Measurements from ENCODE around the gene HIVEP3. TPM values are rescaled to one million over a fixed set of nuclear protein-coding genes. Genes with fewer than 3 reads are reported as not detected.
A peak's percentile ranks its signal among the peaks of the same experiment; 100 is the strongest.

HIVEP3 gene
- total RNA-seq, 1 experiment from 2014 or later = 2.8 TPM

- Histone ChIP-seq H3K27ac (no peak overlapping the region), H3K9me3 (replicated peaks) (no peaks in the 10 kb centered on the region), H3K36me3 (no peaks in the 10 kb centered on the region), H3K27me3 (no peaks in the 10 kb centered on the region), H3K4me1 (no peaks in the 10 kb centered on the region), H3K4me3 (no peak overlapping the region)
- no peak for DNase-seq
Observed at GRCh38 chr1:41819843-41820242, 98.9 kb downstream of the HIVEP3 start.

- Histone ChIP-seq H3K36me3 (no peaks in the 10 kb centered on the region), H3K27ac (no peak overlapping the region), H3K27me3 (no peaks in the 10 kb centered on the region), H3K4me1 (no peaks in the 10 kb centered on the region), H3K9me3 (replicated peaks) (no peaks in the 10 kb centered on the region), H3K4me3 (no peak overlapping the region)
- no peak for DNase-seq
Observed at GRCh38 chr1:41819069-41819468, 99.7 kb downstream of the HIVEP3 start.

GRCh38 chr1:41816061-41816460 is 102.7 kb downstream of the HIVEP3 start:
- no peaks in the 10 kb centered on the region; the same call in 1 of the 2 replicates for H3K4me1 ChIP-seq
- no peaks in the 10 kb centered on the region for H3K9me3 ChIP-seq (replicated peaks)
- no peaks in the 10 kb centered on the region for H3K36me3 ChIP-seq

GRCh38 chr1:41813755-41814745 is 104.7 kb downstream of the HIVEP3 start:
- H3K9me3 ChIP-seq (replicated peaks) = no peaks in the 10 kb centered on the region
- no peak overlapping the region for H3K4me3 ChIP-seq
- no peaks in the 10 kb centered on the region for H3K27me3 ChIP-seq
- no peaks in the 10 kb centered on the region; the same call in 1 of the 2 replicates for H3K4me1 ChIP-seq
- no peaks in the 10 kb centered on the region for H3K36me3 ChIP-seq
- no peak overlapping the region for H3K27ac ChIP-seq
- DNase-seq = no peak

More at GRCh38 chr1:41816061-41816460, 102.7 kb downstream of the HIVEP3 start:
- Histone ChIP-seq H3K27ac (no peak overlapping the region), H3K4me3 (no peak overlapping the region), H3K27me3 (no peaks in the 10 kb centered on the region)
- DNase-seq = no peak

GRCh38 chr1:41813226-41813625 is 105.5 kb downstream of the HIVEP3 start:
- Histone ChIP-seq H3K27ac (no peak overlapping the region), H3K4me1 (no peaks in the 10 kb centered on the region; the same call in 1 of the 2 replicates), H3K27me3 (no peaks in the 10 kb centered on the region), H3K4me3 (no peak overlapping the region), H3K9me3 (replicated peaks) (no peaks in the 10 kb centered on the region), H3K36me3 (no peaks in the 10 kb centered on the region)
- DNase-seq = peak in 1 of 2 experiments; percentile 22

- Histone ChIP-seq H3K27me3 (no peaks in the 10 kb centered on the region), H3K4me1 (no peaks in the 10 kb centered on the region; the same call in 1 of the 2 replicates), H3K4me3 (no peak overlapping the region), H3K27ac (no peak overlapping the region), H3K9me3 (replicated peaks) (no peaks in the 10 kb centered on the region), H3K36me3 (no peaks in the 10 kb centered on the region)
- no peak for DNase-seq
Observed at GRCh38 chr1:41812453-41812852, 106.3 kb downstream of the HIVEP3 start.

- Histone ChIP-seq H3K36me3 (no peaks in the 10 kb centered on the region), H3K9me3 (replicated peaks) (no peaks in the 10 kb centered on the region), H3K27ac (no peak overlapping the region), H3K4me3 (no peak overlapping the region), H3K4me1 (no peaks in the 10 kb centered on the region; the same call in 1 of the 2 replicates), H3K27me3 (no peaks in the 10 kb centered on the region)
- peak; percentile 36 to 78 for DNase-seq
Observed at GRCh38 chr1:41812051-41812450, 106.7 kb downstream of the HIVEP3 start.

- Histone ChIP-seq H3K4me3 (no peak overlapping the region), H3K9me3 (replicated peaks) (no peaks in the 10 kb centered on the region), H3K36me3 (no peaks in the 10 kb centered on the region), H3K27ac (no peak overlapping the region), H3K27me3 (no peaks in the 10 kb centered on the region), H3K4me1 (no peaks in the 10 kb centered on the region; the same call in 1 of the 2 replicates)
- DNase-seq = no peak
Observed at GRCh38 chr1:41811051-41811795, 107.5 kb downstream of the HIVEP3 start.

- DNase-seq = peak; percentile 65 to 79
- H3K4me3 ChIP-seq = no peak overlapping the region
- H3K4me1 ChIP-seq = no peaks in the 10 kb centered on the region; the same call in 1 of the 2 replicates
- no peaks in the 10 kb centered on the region for H3K27me3 ChIP-seq
- H3K27ac ChIP-seq = no peak overlapping the region
- no peaks in the 10 kb centered on the region for H3K36me3 ChIP-seq
- no peaks in the 10 kb centered on the region for H3K9me3 ChIP-seq (replicated peaks)
Observed at GRCh38 chr1:41810446-41810845, 108.3 kb downstream of the HIVEP3 start.

GRCh38 chr1:41809692-41810091 is 109.0 kb downstream of the HIVEP3 start:
- Histone ChIP-seq H3K4me3 (no peak overlapping the region), H3K36me3 (no peaks in the 10 kb centered on the region), H3K27me3 (no peaks in the 10 kb centered on the region), H3K9me3 (replicated peaks) (no peaks in the 10 kb centered on the region), H3K4me1 (no peaks in the 10 kb centered on the region; the same call in 1 of the 2 replicates), H3K27ac (no peak overlapping the region)
- DNase-seq = no peak

- Histone ChIP-seq H3K36me3 (no peaks in the 10 kb centered on the region), H3K9me3 (replicated peaks) (no peaks in the 10 kb centered on the region), H3K27me3 (no peaks in the 10 kb centered on the region), H3K27ac (no peak overlapping the region), H3K4me3 (no peak overlapping the region), H3K4me1 (no peaks in the 10 kb centered on the region; the same call in 1 of the 2 replicates)
- DNase-seq = no peak
Observed at GRCh38 chr1:41807390-41807789, 111.3 kb downstream of the HIVEP3 start.

- H3K27ac ChIP-seq = no peak overlapping the region
- DNase-seq = no peak
- H3K27me3 ChIP-seq = no peaks in the 10 kb centered on the region
- H3K36me3 ChIP-seq = no peaks in the 10 kb centered on the region
- no peaks in the 10 kb centered on the region for H3K9me3 ChIP-seq (replicated peaks)
- H3K4me3 ChIP-seq = no peak overlapping the region
- no peaks in the 10 kb centered on the region for H3K4me1 ChIP-seq
Observed at GRCh38 chr1:41806472-41807155, 112.1 kb downstream of the HIVEP3 start.

- H3K27ac ChIP-seq = no peak overlapping the region
- no peak for DNase-seq
- no peaks in the 10 kb centered on the region for H3K36me3 ChIP-seq
- no peaks in the 10 kb centered on the region for H3K9me3 ChIP-seq (replicated peaks)
- H3K27me3 ChIP-seq = no peaks in the 10 kb centered on the region
- no peak overlapping the region for H3K4me3 ChIP-seq
- no peaks in the 10 kb centered on the region for H3K4me1 ChIP-seq
Observed at GRCh38 chr1:41805771-41806471, 112.8 kb downstream of the HIVEP3 start.

GRCh38 chr1:41804176-41804575 is 114.5 kb downstream of the HIVEP3 start:
- no peak for DNase-seq
- Histone ChIP-seq H3K27me3 (no peaks in the 10 kb centered on the region), H3K27ac (no peak overlapping the region), H3K4me3 (no peak overlapping the region), H3K4me1 (no peaks in the 10 kb centered on the region), H3K9me3 (replicated peaks) (no peaks in the 10 kb centered on the region), H3K36me3 (no peaks in the 10 kb centered on the region)

All from SJCRH30 (cell line).